CD8-positive, alpha-beta memory T cell (primary cell): ENCODE results near the gene TBC1D14. TPM values are rescaled to one million over a fixed set of nuclear protein-coding genes. Genes with fewer than 3 reads are reported as not detected.
A peak's percentile ranks its signal among the peaks of the same experiment; 100 is the strongest.

Source experiments
- CTCF ChIA-PET: fragments of 350-600 bp; sonication (Branson Sonifier 250); formaldehyde crosslinking; loops from one replicate; lab custom pipeline; 2021; ENCODE audit warnings: antibody characterized with exemption; lab: Charles Lee
- POLR2A ChIA-PET: fragments of 350-600 bp; sonication (Branson Sonifier 250); formaldehyde crosslinking; loops from one replicate; lab custom pipeline; 2021; ENCODE audit warnings: antibody characterized with exemption; lab: Charles Lee
- DNase-seq, 5 donors: peaks; one replicate each; pipeline versions ENCODE4 v3.0.0 to v3.0.0-alpha.2; 2020 to 2022; ENCODE audit warnings: mixed read lengths in 1 of 5
- H3K27ac ChIP-seq: one replicate; pipeline ENCODE4 v1.7.0; 2013; ENCODE audit warnings: low read depth, mild to moderate bottlenecking, low read length, moderate library complexity
- H3K27me3 ChIP-seq: 2 replicates; pipeline ENCODE4 v1.7.0; 2013; ENCODE audit warnings: low read length, mild to moderate bottlenecking; ENCODE audit not compliant: insufficient read depth, poor library complexity, severe bottlenecking
- H3K36me3 ChIP-seq: 2 replicates; pipeline ENCODE4 v1.7.0; 2013; ENCODE audit warnings: mild to moderate bottlenecking, low read length, moderate library complexity; ENCODE audit not compliant: insufficient read depth
- H3K4me1 ChIP-seq: 2 replicates; pipeline ENCODE4 v1.7.0; 2013; ENCODE audit warnings: mild to moderate bottlenecking, low read length, moderate library complexity; ENCODE audit not compliant: insufficient read depth
- H3K4me3 ChIP-seq: 2 replicates; pipeline ENCODE4 v1.7.0; 2013; ENCODE audit warnings: mild to moderate bottlenecking, low read length
- H3K9me3 ChIP-seq: 2 replicates; pipeline ENCODE4 v1.7.0; 2013; ENCODE audit warnings: mild to moderate bottlenecking, low read length
- H3K27ac Mint-ChIP-seq, 8 donors: one replicate each; pipeline ENCODE4 v1.8.0; 2020 to 2021; ENCODE audit warnings: mixed read lengths in 8 of 8, mild to moderate bottlenecking in 6 of 8, inconsistent platforms in 3 of 8, moderate library complexity in 3 of 8
- H3K27me3 Mint-ChIP-seq, 2 donors: one replicate each; pipeline ENCODE4 v1.8.0; 2020 to 2021; ENCODE audit warnings: mixed read lengths in 2 of 2, mild to moderate bottlenecking in 1 of 2, moderate library complexity in 1 of 2
- H3K36me3 Mint-ChIP-seq, 3 donors: one replicate each; pipeline ENCODE4 v1.8.0; 2020 to 2021; ENCODE audit warnings: mixed read lengths in 3 of 3, inconsistent platforms in 1 of 3, mild to moderate bottlenecking in 1 of 3
- H3K4me1 Mint-ChIP-seq, 3 donors: one replicate each; pipeline ENCODE4 v1.8.0; 2020 to 2021; ENCODE audit warnings: mixed read lengths in 3 of 3, inconsistent platforms in 1 of 3, mild to moderate bottlenecking in 1 of 3
- H3K4me3 Mint-ChIP-seq, 7 donors: one replicate each; pipeline ENCODE4 v1.8.0; 2020 to 2021; ENCODE audit warnings: mixed read lengths in 7 of 7, mild to moderate bottlenecking in 6 of 7, moderate library complexity in 4 of 7, inconsistent platforms in 2 of 7
- H3K9me3 Mint-ChIP-seq, 5 donors: one replicate each; pipeline ENCODE4 v1.8.0; 2020 to 2022; ENCODE audit warnings: mixed read lengths in 5 of 5, mild to moderate bottlenecking in 3 of 5, moderate library complexity in 2 of 5, inconsistent platforms in 1 of 5
- polyA plus RNA-seq: library from polyadenylated mRNA; unstranded; fragments of 300-500 nt; fragmentation: Illumina TruSeq; gene quantifications from one replicate; pipeline ENCODE4 v1.2.3, GENCODE V29; 2021
- total RNA-seq, 2 experiments: library from RNA; stranded (reverse); gene quantifications; one replicate each; pipeline ENCODE4 v1.2.3, GENCODE V29; 2021

The TBC1D14 gene
- total and polyA plus RNA-seq, 3 experiments from 2014 or later, result 38.0 to 48.5 (median 43.7) TPM

DNA sequence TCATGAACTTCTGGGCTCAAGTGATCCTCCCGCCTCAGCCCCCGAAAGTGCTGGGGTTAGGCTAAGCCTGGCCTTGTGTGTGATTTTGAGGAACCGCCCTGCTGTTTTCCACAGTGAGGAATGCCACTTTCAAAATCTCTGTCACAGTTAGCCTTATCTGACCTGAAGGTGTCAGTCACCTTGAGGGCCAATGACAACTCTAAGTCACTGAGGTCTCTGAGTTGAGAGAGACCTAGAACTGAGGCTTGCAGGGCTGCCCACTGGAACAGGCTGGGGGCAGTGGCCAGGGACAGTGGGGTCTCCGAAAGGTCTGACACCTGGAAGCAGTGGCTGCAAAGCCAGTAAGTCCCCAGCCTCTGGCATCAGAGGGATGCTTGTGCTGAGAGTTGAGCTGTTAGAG, 139.7 kb downstream of the TBC1D14 start:
- Mint-ChIP-seq H3K9me3 (no peaks in the 10 kb centered on the region), H3K27me3 (no peaks in the 10 kb centered on the region), H3K4me1 (peaks cover 48 to 77% (median 61%) of the 10 kb centered on the region in 3 donors), H3K4me3 (no peak overlapping the region), H3K36me3 (peaks cover 2 to 63% (median 4%) of the 10 kb centered on the region in 3 donors), H3K27ac (peak overlapping the region in 2 of 8 donors; percentile 54 to 60)
- Histone ChIP-seq H3K27me3 (no peaks in the 10 kb centered on the region), H3K4me1 (peaks cover 48% of the 10 kb centered on the region), H3K27ac (no peak overlapping the region), H3K36me3 (peaks cover 7% of the 10 kb centered on the region), H3K4me3 (no peak overlapping the region), H3K9me3 (no peaks in the 10 kb centered on the region)
- peak in 1 of 5 donors; percentile 23 for DNase-seq
- ChIA-PET CTCF (interaction anchor here (2.8 kb wide), 1 partner anchor 21 kb away, joined by 12 read pairs; no protein-coding TSS in a partner anchor), POLR2A (no interaction called here)

DNA sequence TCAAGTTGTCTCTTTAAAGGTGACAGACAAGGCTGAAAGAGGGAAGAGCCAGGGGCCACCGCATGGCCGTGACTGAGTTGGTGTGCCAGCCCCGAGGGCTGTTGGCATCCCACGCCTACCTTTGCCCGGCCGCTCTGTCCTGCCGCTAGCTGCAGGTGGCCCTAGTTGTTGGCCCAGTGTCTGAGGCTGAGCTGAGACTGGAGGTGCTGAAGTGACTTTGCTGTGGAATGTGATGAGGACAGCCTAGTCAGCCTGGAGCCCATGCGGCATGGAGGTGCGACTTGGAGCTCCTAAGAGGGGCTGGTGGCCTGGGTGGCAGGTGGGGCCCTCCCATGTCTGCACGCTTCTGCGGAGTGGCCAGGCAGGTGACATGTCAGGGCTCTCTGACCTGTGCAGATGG, 140.1 kb downstream of the TBC1D14 start:
- POLR2A ChIA-PET, result no interaction called here
- Mint-ChIP-seq H3K9me3 (no peaks in the 10 kb centered on the region), H3K4me3 (no peak overlapping the region), H3K4me1 (peaks cover 44 to 75% (median 59%) of the 10 kb centered on the region in 3 donors), H3K27me3 (no peaks in the 10 kb centered on the region), H3K27ac (no peak overlapping the region), H3K36me3 (peaks cover 5 to 63% (median 6%) of the 10 kb centered on the region in 3 donors)
- H3K36me3 ChIP-seq, result peaks cover 12% of the 10 kb centered on the region
- no peaks in the 10 kb centered on the region for H3K9me3 ChIP-seq
- no peak overlapping the region for H3K4me3 ChIP-seq
- DNase-seq, result peak in 1 of 5 donors; percentile 30
- H3K27me3 ChIP-seq, result no peaks in the 10 kb centered on the region
- CTCF ChIA-PET, result interaction anchor here (2.8 kb wide), 1 partner anchor 21 kb away, joined by 12 read pairs; no protein-coding TSS in a partner anchor
- no peak overlapping the region for H3K27ac ChIP-seq
- peaks cover 43% of the 10 kb centered on the region for H3K4me1 ChIP-seq

GRCh38 chr4:7050481-7051143, 141.0 kb downstream of the TBC1D14 start:
- Histone ChIP-seq H3K4me3 (no peak overlapping the region), H3K4me1 (peaks cover 34% of the 10 kb centered on the region), H3K27ac (no peak overlapping the region), H3K9me3 (no peaks in the 10 kb centered on the region), H3K27me3 (no peaks in the 10 kb centered on the region), H3K36me3 (peaks cover 20% of the 10 kb centered on the region)
- H3K36me3 Mint-ChIP-seq, result peaks cover 5 to 63% (median 6%) of the 10 kb centered on the region in 3 donors
- H3K4me1 Mint-ChIP-seq, result peaks cover 35 to 66% (median 50%) of the 10 kb centered on the region in 3 donors
- no peaks in the 10 kb centered on the region for H3K9me3 Mint-ChIP-seq
- H3K4me3 Mint-ChIP-seq, result no peak overlapping the region
- ChIA-PET POLR2A (no interaction called here), CTCF (interaction anchor here (0.6 to 2.8 kb wide), 2 partner anchors 12 to 20 kb away, joined by 3 to 12 read pairs; no protein-coding TSS in a partner anchor)
- peak overlapping the region in 1 of 8 donors; percentile 58 for H3K27ac Mint-ChIP-seq
- peak in 1 of 5 donors; percentile 39 for DNase-seq
- H3K27me3 Mint-ChIP-seq, result no peaks in the 10 kb centered on the region

GRCh38 chr4:7051144-7051495, 141.5 kb downstream of the TBC1D14 start:
- DNase-seq, result peak in 1 of 5 donors; percentile 15
- H3K27ac Mint-ChIP-seq, result no peak overlapping the region
- H3K9me3 Mint-ChIP-seq, result no peaks in the 10 kb centered on the region
- Histone ChIP-seq H3K4me3 (no peak overlapping the region), H3K27ac (no peak overlapping the region), H3K9me3 (no peaks in the 10 kb centered on the region), H3K27me3 (no peaks in the 10 kb centered on the region), H3K36me3 (peaks cover 25% of the 10 kb centered on the region), H3K4me1 (peaks cover 29% of the 10 kb centered on the region)
- peaks cover 5 to 66% (median 6%) of the 10 kb centered on the region in 3 donors for H3K36me3 Mint-ChIP-seq
- H3K4me1 Mint-ChIP-seq, result peaks cover 30 to 61% (median 45%) of the 10 kb centered on the region in 3 donors
- ChIA-PET POLR2A (no interaction called here), CTCF (interaction anchor here (2.8 kb wide), 1 partner anchor 20 kb away, joined by 12 read pairs; no protein-coding TSS in a partner anchor)
- no peaks in the 10 kb centered on the region for H3K27me3 Mint-ChIP-seq
- H3K4me3 Mint-ChIP-seq, result no peak overlapping the region

- Histone ChIP-seq H3K36me3 (peaks cover 27% of the 10 kb centered on the region), H3K4me3 (no peak overlapping the region), H3K27me3 (no peaks in the 10 kb centered on the region), H3K4me1 (peaks cover 22% of the 10 kb centered on the region), H3K27ac (no peak overlapping the region), H3K9me3 (no peaks in the 10 kb centered on the region)
- Mint-ChIP-seq H3K4me3 (no peak overlapping the region), H3K27me3 (no peaks in the 10 kb centered on the region), H3K9me3 (no peaks in the 10 kb centered on the region), H3K27ac (peak overlapping the region in 1 of 8 donors; percentile 27), H3K4me1 (peaks cover 22 to 53% (median 37%) of the 10 kb centered on the region in 3 donors), H3K36me3 (peaks cover 5 to 66% (median 6%) of the 10 kb centered on the region in 3 donors)
- ChIA-PET POLR2A (interaction anchor here (1.2 kb wide), 1 partner anchor 16 kb away, joined by 4 read pairs; the partner anchor contains the start of gene GRPEL1), CTCF (interaction anchor here (2.8 kb wide), 1 partner anchor 19 kb away, joined by 12 read pairs; no protein-coding TSS in a partner anchor)
- peak in 1 of 5 donors; percentile 42 for DNase-seq
Observed at GRCh38 chr4:7051905-7052304, 142.3 kb downstream of the TBC1D14 start.

- no peak overlapping the region for H3K4me3 Mint-ChIP-seq
- peaks cover 27% of the 10 kb centered on the region for H3K36me3 ChIP-seq
- ChIA-PET CTCF (interaction anchor here (1.1 kb wide), 1 partner anchor 13 kb away, joined by 3 read pairs; no protein-coding TSS in a partner anchor), POLR2A (interaction anchor here (1.2 kb wide), 1 partner anchor 15 kb away, joined by 4 read pairs; the partner anchor contains the start of gene GRPEL1)
- H3K9me3 ChIP-seq, result no peaks in the 10 kb centered on the region
- no peaks in the 10 kb centered on the region for H3K27me3 Mint-ChIP-seq
- H3K4me1 Mint-ChIP-seq, result peaks cover 18 to 49% (median 33%) of the 10 kb centered on the region in 3 donors
- DNase-seq, result peak in 1 of 5 donors; percentile 16
- H3K4me1 ChIP-seq, result peaks cover 17% of the 10 kb centered on the region
- H3K36me3 Mint-ChIP-seq, result peaks cover 5 to 63% (median 6%) of the 10 kb centered on the region in 3 donors
- no peaks in the 10 kb centered on the region for H3K27me3 ChIP-seq
- H3K27ac ChIP-seq, result no peak overlapping the region
- H3K27ac Mint-ChIP-seq, result peak overlapping the region in 2 of 8 donors; percentile 27 to 54
- H3K9me3 Mint-ChIP-seq, result no peaks in the 10 kb centered on the region
- H3K4me3 ChIP-seq, result no peak overlapping the region
Observed at GRCh38 chr4:7052313-7052712, 142.7 kb downstream of the TBC1D14 start.

GRCh38 chr4:7052923-7053715, 143.5 kb downstream of the TBC1D14 start:
- H3K4me1 Mint-ChIP-seq, result peaks cover 13 to 41% (median 26%) of the 10 kb centered on the region in 3 donors
- no peaks in the 10 kb centered on the region for H3K9me3 Mint-ChIP-seq
- CTCF ChIA-PET, result interaction anchor here (1.1 kb wide), 1 partner anchor 12 kb away, joined by 3 read pairs; no protein-coding TSS in a partner anchor
- no peak overlapping the region for H3K27ac ChIP-seq
- peak overlapping the region in 4 of 8 donors; percentile 41 to 78 (median 54) for H3K27ac Mint-ChIP-seq
- POLR2A ChIA-PET, result interaction anchor here (1.2 kb wide), 1 partner anchor 14 kb away, joined by 4 read pairs; the partner anchor contains the start of gene GRPEL1
- H3K4me3 ChIP-seq, result no peak overlapping the region
- H3K27me3 Mint-ChIP-seq, result no peaks in the 10 kb centered on the region
- H3K36me3 ChIP-seq, result peaks cover 27% of the 10 kb centered on the region
- H3K9me3 ChIP-seq, result no peaks in the 10 kb centered on the region
- peaks cover 5 to 65% (median 5%) of the 10 kb centered on the region in 3 donors for H3K36me3 Mint-ChIP-seq
- peaks cover 10% of the 10 kb centered on the region for H3K4me1 ChIP-seq
- H3K27me3 ChIP-seq, result no peaks in the 10 kb centered on the region
- no peak overlapping the region for H3K4me3 Mint-ChIP-seq
- peak in 1 of 5 donors; percentile 43 for DNase-seq
